ENCODE results near the gene MUC13.

GRCh38 chr3:124941771-124942170, 7.2 kb upstream of the MUC13 start:
- TF ChIP-seq CTCF (IDR thresholded peaks at IDR 0.05) (no peak), POLR2A (IDR thresholded peaks at IDR 0.05) (no peak)
